M059J (cell line): ENCODE measurements around the gene DCP1B. TPM values are rescaled to one million over a fixed set of nuclear protein-coding genes. Genes with fewer than 3 reads are reported as not detected.

Experiments used
- DNase-seq: peaks from one replicate; pipeline ENCODE4 v3.0.0-alpha.2; 2012; ENCODE audit warnings: low read depth
- total RNA-seq: library from RNA; depleted of rRNA; stranded (reverse); fragments of >200 nt; shearing (Covaris generic); gene quantifications from 2 replicates; pipeline ENCODE4 v1.2.3, GENCODE V29; 2014; rRNA removed

Gene DCP1B
- total RNA-seq, 1 experiment from 2014 or later: 12.6 TPM

DNA sequence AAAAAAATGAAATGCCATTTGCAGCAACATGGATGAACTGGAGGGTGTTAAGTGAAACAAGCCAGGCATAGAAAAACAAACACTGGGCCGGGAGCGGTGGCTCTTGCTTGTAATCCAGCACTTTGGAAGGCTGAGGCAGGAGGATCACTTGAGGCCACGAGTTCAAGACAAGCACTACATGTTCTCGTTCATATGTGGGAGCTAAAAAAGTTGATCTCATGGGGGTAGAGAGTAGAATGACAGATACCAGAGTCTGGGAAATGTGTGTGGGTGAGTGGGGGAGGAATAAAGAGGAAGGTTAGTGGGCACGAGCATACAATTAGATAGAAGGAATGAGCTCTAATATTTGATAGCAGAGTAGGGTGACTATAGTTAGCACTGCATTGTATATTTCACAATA, 107.3 kb downstream of the DCP1B start:
- DNase-seq: no peak

Other genes with a start within 250 kb of the DCP1B start
- 0.07 TPM in 1 of 2 replicates, not detected in the other for gene LRTM2, start 183.9 kb downstream of the DCP1B start, total RNA-seq
- 0.15 and 0.91 TPM in 2 replicates for gene CACNA2D4, start 85.8 kb downstream of the DCP1B start, total RNA-seq
- gene CACNA1C, start 48.5 kb upstream of the DCP1B start, total RNA-seq: 1.1 and 3.6 TPM in 2 replicates